ENCODE measurements around the gene TAF1C. TPM values are rescaled to one million over a fixed set of nuclear protein-coding genes. Genes with fewer than 3 reads are reported as not detected.

Gene TAF1C
- total and polyA plus RNA-seq, 2 of the 4 experiments (the other 2 are of a cell fraction), result 7.3 to 35.5 TPM

- Histone ChIP-seq H4K5ac (ENCODE audit: low read depth, low read length) (peak overlapping the region; percentile 49), H3K27ac (ENCODE audit: insufficient read depth, low read length) (peak overlapping the region; percentile 36), H3K14ac (replicated peaks; ENCODE audit: low read depth, low read length) (peak overlapping the region; percentile 67), H2BK120ac (ENCODE audit: low read depth, low read length) (peak overlapping the region; percentile 73), H3K9ac (ENCODE audit: low read depth, low read length) (peak overlapping the region; percentile 34), H3K79me1 (ENCODE audit: low read depth in 1 of 2, low read length in 2 of 2) (peaks cover 0 to 12% of the 10 kb centered on the region in 2 experiments; a peak in 2 of 4 replicates), H4K8ac (ENCODE audit: low read depth in 2 of 2, low read length in 2 of 2) (peak overlapping the region; percentile 2 to 67; a peak in 1 of 4 replicates), H2AFZ (replicated peaks; ENCODE audit: low read length, poor library complexity) (peak overlapping the region; percentile 15), H2AK9ac (replicated peaks; ENCODE audit: low read depth, low read length, poor library complexity) (peak overlapping the region; percentile 74), H3K27me3 (ENCODE audit: control insufficient read depth, insufficient read depth, low read length) (no peaks in the 10 kb centered on the region), H3K4me1 (ENCODE audit: control insufficient read depth, insufficient read depth, low read length) (peaks cover 15% of the 10 kb centered on the region), H3K56ac (ENCODE audit: extremely low read depth, insufficient read depth, low read length) (no peak overlapping the region), H3K9me3 (ENCODE audit: control insufficient read depth, insufficient read depth, low read length) (no peaks in the 10 kb centered on the region), H4K20me1 (ENCODE audit: insufficient read depth, low read length) (peaks cover 16% of the 10 kb centered on the region), H2AK5ac (ENCODE audit: low read depth, low read length) (peak overlapping the region; percentile 75), H3K36me3 (ENCODE audit: control insufficient read depth, insufficient read depth, low read length) (peaks cover 26% of the 10 kb centered on the region), H3K18ac (ENCODE audit: low read depth, low read length) (no peak overlapping the region; the same call in 1 of the 2 replicates), H3K23ac (ENCODE audit: low read depth, low read length) (0 out of 2 replicates have a peak overlapping the region, but pooled peaks have one; percentile 16), H3K4ac (ENCODE audit: low read depth, low read length) (peak overlapping the region; percentile 72), H3K4me2 (ENCODE audit: low read depth, low read length) (peak overlapping the region; percentile 35; the same call in 1 of the 2 replicates), H3K9me1 (ENCODE audit: insufficient read depth, low read length) (peaks cover 12% of the 10 kb centered on the region; the same call in 1 of the 2 replicates), H2BK20ac (ENCODE audit: low read depth, low read length) (peak overlapping the region; percentile 35; the same call in 1 of the 2 replicates), H2BK5ac (ENCODE audit: low read depth, low read length, poor library complexity, severe bottlenecking) (peak overlapping the region; percentile 35), H2BK15ac (ENCODE audit: low read depth, low read length) (no peak overlapping the region; the same call in 2 of the 3 replicates), H4K91ac (ENCODE audit: insufficient read depth, low read depth, low read length) (peak overlapping the region; percentile 60), H3K4me3 (ENCODE audit: insufficient read depth, low read depth, low read length) (no peak overlapping the region)
- CTCF ChIA-PET, result interaction anchor here (0.7 to 3.5 kb wide), 4 partner anchors 11 to 87 kb away, joined by 3 to 24 read pairs (median 8); partner anchors contain the start of gene TAF1C
- 74% methylated on average over 8 of the region's 18 CpGs; no CpG with 5 or more reads in 1 of the 2 experiments for WGBS, 2 experiments (ENCODE audit: extremely low coverage in 2 of 2, insufficient read length in 1 of 2)
- no peak; the same call in 1 of the 2 replicates for ATAC-seq (ENCODE audit: low read depth)
- intact Hi-C loops (cut with micrococcal nuclease), result loop anchor here (1.0 to 5.0 kb wide), 5 partner anchors 59 to 308 kb away; partner anchors contain the start of genes MBTPS1 and NECAB2
- BruUV-seq (replicated peaks), result no TSS peak
- TF ChIP-seq USF2 (IDR thresholded peaks at IDR 0.05; ENCODE audit: low read depth, low read length), result no peak
- TF ChIP-seq CHD1 (IDR thresholded peaks at IDR 0.05; ENCODE audit: low read depth, low read length), result no peak
- TF ChIP-seq NFE2L2 (IDR thresholded peaks at IDR 0.05; ENCODE audit: low read depth, low read length), result no peak
- TF ChIP-seq MXI1 (IDR thresholded peaks at IDR 0.05; ENCODE audit: borderline replicate concordance, low read depth, low read length), result no peak
- TF ChIP-seq RFX5 (IDR thresholded peaks at IDR 0.05; ENCODE audit: low read depth, low read length), result no peak
- TF ChIP-seq MAZ (IDR thresholded peaks at IDR 0.05; ENCODE audit: borderline replicate concordance, low read depth, low read length), result no peak
- no peak for TF ChIP-seq FOS (IDR thresholded peaks at IDR 0.05; ENCODE audit: low read depth, low read length)
- TF ChIP-seq CTCF (conservative IDR thresholded peaks at IDR 0.05; ENCODE audit: low read depth, low read length), result no peak
- no peak for TF ChIP-seq RCOR1 (IDR thresholded peaks at IDR 0.05; ENCODE audit: insufficient replicate concordance, low read length)
- no peak for TF ChIP-seq POLR2A (IDR thresholded peaks at IDR 0.05; ENCODE audit: low read depth, low read length)
- no peak for TF ChIP-seq MAFK (IDR thresholded peaks at IDR 0.05; ENCODE audit: low read depth, low read length)
- no peak for TF ChIP-seq RAD21 (IDR thresholded peaks at IDR 0.05; ENCODE audit: low read length)
- no peak for TF ChIP-seq CEBPB (IDR thresholded peaks at IDR 0.05; ENCODE audit: low read depth, low read length)
- TF ChIP-seq BHLHE40 (IDR thresholded peaks at IDR 0.05; ENCODE audit: low read depth, low read length), result no peak
- POLR2A ChIA-PET (ENCODE audit: unreplicated experiment), result interaction anchor here (0.9 to 1.0 kb wide), 2 partner anchors 10 to 125 kb away, joined by 3 to 5 read pairs; partner anchors contain the start of gene TAF1C
- DNase-seq, result no peak
- in situ Hi-C loops (cut with MboI; ENCODE audit: low sequenced_read_pairs), result loop anchor here (5.0 to 10.0 kb wide), 2 partner anchors 89 to 212 kb away; partner anchors contain the start of gene NECAB2
- dilution Hi-C loops (cut with HindIII; ENCODE audit: low sequenced_read_pairs, unreplicated experiment), result no loop called here
Observed at GRCh38 chr16:84176192-84177053, 10.4 kb downstream of the TAF1C start.
